Peyer's patch (tissue), 4 donors: ENCODE results near the gene NRG3.

Experiments used
- CTCF ChIP-seq, 6 experiments: fragments of 450-650 bp in 4 of 6; fragments of 200-600 bp in 2 of 6; sonication (generic) in 1 of 6; IDR thresholded peaks; one replicate each; pipeline ENCODE4 v1.5.1; 2017 to 2019; ENCODE audit warnings: antibody characterized with exemption in 6 of 6, mild to moderate bottlenecking in 3 of 6, moderate library complexity in 1 of 6
- POLR2A ChIP-seq, 2 donors: fragments of 450-650 bp; IDR thresholded peaks; one replicate each; pipeline ENCODE4 v1.5.1; 2017; ENCODE audit warnings: antibody characterized with exemption in 2 of 2, mild to moderate bottlenecking in 2 of 2, moderate library complexity in 2 of 2

DNA sequence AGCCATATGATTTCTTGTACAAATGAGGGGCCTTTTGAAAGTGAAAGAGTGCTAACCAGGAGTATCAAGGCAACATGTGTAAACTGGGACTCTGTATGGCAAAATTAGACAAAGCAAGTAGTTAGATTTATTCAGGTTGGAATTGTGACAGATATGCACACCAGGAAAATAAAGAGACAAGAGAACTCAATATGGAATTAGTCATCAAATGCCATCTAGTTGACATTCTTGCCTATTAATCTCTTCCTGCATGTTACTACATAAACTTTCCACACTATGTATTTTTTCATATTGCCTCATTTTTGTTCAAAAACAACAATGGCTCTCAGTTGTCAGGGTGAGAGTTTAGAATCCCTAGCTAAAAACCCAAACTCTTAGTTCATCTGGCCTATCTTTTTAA, 799.0 kb downstream of the NRG3 start:
- TF ChIP-seq CTCF (IDR thresholded peaks at IDR 0.05): no peak
- TF ChIP-seq POLR2A (IDR thresholded peaks at IDR 0.05): no peak
